Stimulated activated CD4-positive, alpha-beta T cell treated with anti-CD3 and anti-CD28 coated beads, Interleukin-4, amount 100 ng/mL, for 24 hours (primary cell): Measurements from ENCODE around the gene ANKRD13C.

Experiments
- DNase-seq: peaks from one replicate; pipeline ENCODE4 v3.0.0-alpha.2; 2020

Gene ANKRD13C

DNA sequence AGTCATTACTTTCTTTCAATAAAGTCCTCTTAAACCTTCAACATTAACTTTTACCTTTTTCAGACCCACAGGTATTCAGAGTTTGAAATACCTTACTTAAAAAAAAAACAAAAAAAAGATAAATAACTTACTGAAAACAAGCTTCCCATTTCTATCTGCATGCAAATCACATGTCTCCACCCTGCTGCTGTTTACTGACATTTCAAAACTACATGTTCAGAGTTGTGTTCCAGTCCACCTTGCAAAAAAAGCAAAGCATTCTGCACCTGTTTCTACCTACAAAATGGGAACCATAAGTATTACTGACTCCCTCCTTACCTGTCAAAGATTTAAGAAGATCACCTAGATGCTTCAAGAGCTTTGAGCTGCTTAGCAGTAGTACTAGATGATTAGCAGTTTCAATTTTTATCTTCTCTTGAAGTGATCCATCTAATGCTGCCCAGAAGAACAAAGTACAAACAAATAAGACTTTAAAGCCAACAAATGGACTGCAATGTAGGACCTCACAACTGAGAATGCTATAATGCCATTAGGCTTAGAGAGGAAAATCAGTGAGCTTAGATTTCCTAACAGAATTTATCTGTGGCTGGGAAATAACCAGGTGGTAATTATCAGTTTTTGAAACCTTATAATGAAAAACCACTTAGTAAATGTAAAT, 61.2 kb downstream of the ANKRD13C start:
- no peak for DNase-seq

GRCh38 chr1:70290218-70290617, 64.3 kb downstream of the ANKRD13C start:
- DNase-seq, result no peak

- DNase-seq, result no peak
Observed at GRCh38 chr1:70288166-70288565, 66.4 kb downstream of the ANKRD13C start.

DNA sequence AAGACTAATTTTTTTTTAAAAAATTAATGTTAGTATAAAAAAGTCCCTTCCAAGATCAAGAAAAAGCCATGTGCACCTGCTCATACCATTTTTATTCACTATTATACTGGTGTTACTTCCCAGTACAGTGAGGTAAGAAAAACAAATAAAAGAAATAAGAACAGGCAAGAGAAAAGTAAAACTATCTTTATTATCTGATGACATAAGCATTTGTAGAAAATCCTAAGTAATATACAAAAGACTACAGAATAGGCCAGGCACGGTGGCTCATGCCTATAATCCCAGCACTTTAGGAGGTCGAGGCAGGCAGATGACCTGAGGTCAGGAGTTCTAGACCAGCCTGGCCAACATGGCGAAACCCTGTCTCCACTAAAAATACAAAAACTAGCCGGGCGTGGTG, 68.1 kb downstream of the ANKRD13C start:
- no peak for DNase-seq

DNA sequence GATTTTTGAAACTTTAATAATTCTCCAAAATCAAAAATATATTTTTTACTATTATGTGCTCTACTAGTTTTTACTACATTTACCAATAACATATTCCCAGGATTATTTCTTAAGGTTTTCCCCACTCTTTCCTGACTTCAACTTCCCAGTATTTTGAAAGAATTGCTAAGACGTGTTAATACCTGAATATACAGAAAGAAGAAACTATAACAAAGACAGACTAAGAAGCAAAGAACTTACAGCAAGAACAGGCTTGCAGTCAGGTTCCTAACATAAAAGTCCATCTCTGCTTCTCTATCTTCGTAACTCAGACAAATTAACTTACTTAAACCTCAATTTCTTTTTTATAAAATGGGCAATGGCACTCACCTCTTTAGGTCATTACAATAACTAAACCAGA, 70.2 kb downstream of the ANKRD13C start:
- DNase-seq, result no peak

DNA sequence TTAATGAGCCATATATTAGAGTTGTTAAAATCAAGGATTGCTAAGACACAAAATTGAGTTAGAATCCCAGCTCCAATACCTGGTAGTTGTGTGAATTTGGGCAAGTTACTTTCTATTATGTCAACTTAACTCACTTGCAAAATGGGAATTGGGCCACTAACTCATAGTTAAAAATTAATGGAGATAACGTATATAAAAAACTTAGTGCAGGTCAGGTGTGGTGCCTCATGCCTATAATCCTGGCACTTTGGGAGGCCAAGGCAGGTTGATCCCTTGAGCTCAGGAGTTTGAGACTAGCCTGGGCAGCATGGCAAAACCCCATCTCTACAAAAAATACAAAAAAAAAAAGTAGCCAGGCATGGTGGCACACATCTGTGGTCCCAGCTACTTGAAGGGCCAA, 75.8 kb downstream of the ANKRD13C start:
- DNase-seq, result no peak

GRCh38 chr1:70277875-70278274, 76.6 kb downstream of the ANKRD13C start:
- no peak for DNase-seq

- DNase-seq, result no peak
Observed at GRCh38 chr1:70265946-70266345, 88.6 kb downstream of the ANKRD13C start.

DNA sequence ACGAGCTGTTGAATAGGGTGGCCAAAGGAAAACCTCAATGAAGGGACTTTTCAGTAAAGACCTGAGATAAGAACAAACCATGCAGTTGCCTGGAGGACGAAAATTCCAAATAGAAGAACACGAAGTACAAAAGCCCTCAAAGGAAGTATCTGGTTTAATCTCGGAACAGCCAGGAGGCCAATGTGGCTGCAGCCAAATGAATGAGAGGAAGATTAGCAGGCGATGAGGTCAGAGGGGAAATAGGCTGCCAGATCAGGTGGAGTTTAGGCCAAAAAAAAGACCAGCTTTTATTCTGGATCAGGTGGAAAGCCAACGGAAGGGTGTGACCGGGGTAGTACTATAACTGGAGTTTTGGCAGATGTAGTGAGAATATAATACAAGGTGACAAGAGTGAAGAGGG, 89.7 kb downstream of the ANKRD13C start:
- DNase-seq, result no peak

DNA sequence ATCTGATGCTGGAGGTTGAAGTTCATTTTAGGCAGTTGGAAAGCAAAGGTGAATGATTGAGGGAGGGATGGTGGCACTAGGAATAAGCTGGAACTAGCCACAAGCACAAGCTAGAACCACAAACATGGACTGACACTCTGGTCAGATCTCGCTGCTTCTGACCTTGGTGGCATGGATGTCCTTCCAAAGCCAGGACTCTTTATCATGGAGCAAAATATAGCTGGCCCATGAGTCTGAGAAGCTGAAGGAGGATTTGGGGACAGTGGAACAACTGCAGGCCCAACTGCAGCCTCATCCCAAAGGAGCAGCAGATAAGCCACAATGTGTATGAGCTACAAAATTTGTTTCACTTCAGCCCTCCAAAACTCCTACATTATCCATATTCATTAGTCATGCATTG, 97.9 kb downstream of the ANKRD13C start:
- no peak for DNase-seq

GRCh38 chr1:70248729-70249128, 105.8 kb downstream of the ANKRD13C start:
- DNase-seq, result no peak

DNA sequence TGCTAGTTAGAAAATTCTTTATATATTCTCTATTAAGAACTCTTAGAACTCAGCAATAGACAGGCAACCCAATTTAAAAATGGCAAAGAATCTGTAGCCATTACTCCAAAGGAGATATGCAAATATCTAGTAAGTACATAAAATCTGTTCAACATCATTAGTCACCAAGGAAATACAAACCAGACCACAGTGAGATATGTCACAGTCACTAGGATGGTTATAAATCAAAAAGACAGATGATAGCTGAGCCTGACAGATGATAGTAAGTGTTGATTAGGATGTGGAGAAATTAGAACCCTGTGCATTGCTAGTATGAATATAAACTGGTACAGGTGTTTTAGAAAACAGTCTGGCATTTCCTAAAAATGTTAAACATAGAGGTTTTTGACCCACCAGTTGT, 106.8 kb downstream of the ANKRD13C start:
- DNase-seq, result no peak

DNA sequence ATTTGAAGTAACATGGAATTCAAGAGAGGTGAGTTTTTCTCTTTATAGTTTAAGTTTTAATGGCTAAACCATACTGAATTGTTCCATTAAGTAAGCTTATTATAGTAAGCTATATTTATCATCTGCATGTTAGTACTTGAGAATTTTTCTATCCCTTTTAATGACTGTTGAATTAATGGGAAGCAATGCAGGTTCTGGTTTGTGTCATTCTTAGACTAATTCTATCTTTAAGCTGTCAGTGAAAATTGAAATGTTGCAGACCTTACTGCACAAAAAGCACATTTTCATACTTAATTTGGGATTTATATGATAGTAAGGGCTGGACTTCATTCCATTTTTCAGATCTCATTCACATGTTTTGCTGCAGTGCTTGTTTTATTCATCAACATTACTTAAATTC, 107.4 kb downstream of the ANKRD13C start:
- DNase-seq, result no peak

- no peak for DNase-seq
Observed at GRCh38 chr1:70239940-70240339, 114.6 kb downstream of the ANKRD13C start.

- DNase-seq, result no peak
Observed at GRCh38 chr1:70234733-70235132, 119.8 kb downstream of the ANKRD13C start.

- no peak for DNase-seq
Observed at GRCh38 chr1:70231475-70231874, 123.0 kb downstream of the ANKRD13C start.

- DNase-seq, result no peak
Observed at GRCh38 chr1:70228670-70229069, 125.9 kb downstream of the ANKRD13C start.

- no peak for DNase-seq
Observed at GRCh38 chr1:70227439-70227838, 127.1 kb downstream of the ANKRD13C start.

DNA sequence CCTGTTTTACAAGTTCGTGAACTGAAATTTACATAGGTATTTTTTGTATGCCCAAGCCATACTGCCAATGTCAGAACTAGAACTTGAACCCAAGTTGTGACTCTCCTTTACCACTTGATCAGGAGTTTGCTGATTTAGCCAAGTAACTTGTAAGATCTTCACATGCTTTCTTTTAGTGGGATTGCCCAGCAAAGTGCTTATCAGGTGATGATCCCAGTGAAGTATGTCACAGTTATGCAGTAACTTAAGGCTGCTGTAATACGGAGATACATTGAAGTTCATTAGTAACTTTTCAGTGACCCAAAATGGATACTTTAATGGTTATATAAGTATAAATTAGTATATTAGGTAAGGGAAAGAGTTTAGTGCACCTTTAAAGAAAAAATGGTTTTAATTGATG, 129.6 kb downstream of the ANKRD13C start:
- DNase-seq, result no peak

DNA sequence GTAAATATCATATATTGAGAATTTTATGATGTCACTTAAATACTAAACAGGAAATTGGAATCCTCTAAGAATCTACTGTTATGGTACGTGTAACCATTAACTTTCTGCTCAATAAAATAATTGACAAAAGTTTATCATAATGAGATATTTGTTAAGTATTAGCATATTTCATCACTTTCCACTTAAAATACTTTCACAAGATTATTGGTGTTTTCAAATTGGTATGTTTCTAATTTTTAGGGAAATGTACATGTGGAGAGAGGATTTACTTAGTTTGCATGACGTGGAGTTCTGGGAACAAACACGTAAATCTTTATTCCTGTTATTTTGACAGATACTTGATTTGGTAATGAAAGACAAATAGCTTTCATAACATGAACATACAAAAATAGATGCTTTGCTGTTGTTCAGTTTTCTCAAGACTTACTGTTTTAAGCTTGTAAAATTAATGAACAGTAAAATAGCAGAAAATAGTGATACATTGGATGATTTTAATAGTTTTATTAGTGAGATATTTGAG, 131.7 kb downstream of the ANKRD13C start:
- DNase-seq, result no peak

DNA sequence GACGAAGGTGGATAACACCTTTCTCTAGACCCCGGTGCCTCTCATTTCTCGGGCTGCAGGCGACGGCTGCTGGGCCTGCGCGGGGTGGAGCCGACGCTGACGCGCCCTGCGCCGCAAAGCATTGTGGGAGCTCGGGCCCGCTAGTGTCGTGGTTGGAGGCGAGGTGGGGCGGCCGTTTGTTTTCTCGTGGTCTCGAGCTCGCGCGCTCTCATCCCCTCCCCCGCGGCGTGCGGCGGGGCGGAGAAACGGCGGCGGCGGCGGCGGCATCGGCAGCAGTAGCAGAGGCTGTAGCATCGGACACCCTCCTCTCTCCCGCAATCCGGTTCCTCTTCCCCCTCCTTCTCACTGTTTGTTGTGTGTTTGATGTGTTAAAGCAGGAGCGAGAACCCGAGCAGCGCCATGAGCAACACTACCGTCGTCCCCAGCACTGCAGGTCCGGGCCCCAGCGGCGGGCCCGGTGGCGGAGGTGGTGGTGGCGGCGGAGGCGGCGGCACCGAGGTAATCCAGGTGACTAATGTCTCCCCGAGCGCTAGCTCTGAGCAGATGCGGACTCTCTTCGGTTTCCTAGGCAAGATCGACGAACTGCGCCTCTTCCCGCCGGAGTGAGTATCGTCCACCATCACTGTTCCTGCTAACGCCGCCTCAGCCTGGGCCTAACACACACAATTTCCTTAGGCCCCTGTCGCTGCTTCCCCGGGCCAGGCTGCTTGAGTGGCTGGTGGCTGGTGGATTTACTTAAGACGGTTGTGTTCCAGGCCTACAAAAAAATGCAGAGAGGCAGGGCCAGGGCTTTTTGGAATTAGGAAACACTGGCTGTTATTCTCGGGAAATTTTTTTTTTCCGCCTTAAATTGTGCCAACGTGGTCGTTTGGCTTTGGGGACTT, 133.0 kb downstream of the ANKRD13C start, which contains the start of gene SRSF11:
SRSF11 (plus strand) TSS at position 143 of the 884 bp plus-strand sequence; CDS start at position 400, 257 bp downstream.
- peak; percentile 98 for DNase-seq

- no peak for DNase-seq
Observed at GRCh38 chr1:70220517-70221237, 133.8 kb downstream of the ANKRD13C start.

DNA sequence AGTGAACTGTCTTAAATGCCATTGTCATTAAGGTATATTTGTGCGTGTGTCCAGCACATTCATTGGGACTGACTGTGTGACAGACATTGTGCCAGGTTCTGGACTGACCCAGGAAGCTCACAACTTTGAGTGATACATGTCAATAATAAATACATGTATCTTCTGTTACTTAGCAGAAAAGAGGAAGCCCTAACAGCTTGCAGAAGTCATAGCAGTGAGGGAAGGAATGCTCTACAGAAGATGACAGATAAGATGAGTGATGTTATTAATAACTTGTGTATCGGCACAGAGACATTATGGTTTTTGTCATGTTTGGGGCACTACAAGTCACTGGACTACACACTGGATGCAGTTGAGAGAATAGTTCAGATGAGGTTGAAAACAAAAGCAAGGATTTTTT, 134.5 kb downstream of the ANKRD13C start:
- no peak for DNase-seq
